Body of pancreas (tissue), 4 donors: Measurements from ENCODE around the gene TEKT3.
A peak's percentile ranks its signal among the peaks of the same experiment; 100 is the strongest.

Experiments used
- CTCF ChIP-seq, 7 experiments: fragments of 450-650 bp in 4 of 7; fragments of 200-600 bp in 3 of 7; sonication (generic) in 3 of 7; IDR thresholded peaks; one replicate each; pipeline ENCODE4 v1.5.1; 2016 to 2019; ENCODE audit warnings: antibody characterized with exemption in 7 of 7
- POLR2A ChIP-seq, 3 donors: fragments of 450-650 bp; IDR thresholded peaks; one replicate each; pipeline ENCODE4 v1.6.1; 2016; ENCODE audit warnings: antibody characterized with exemption in 3 of 3, mild to moderate bottlenecking in 2 of 3

- TF ChIP-seq CTCF (IDR thresholded peaks at IDR 0.05) (no peak), POLR2A (IDR thresholded peaks at IDR 0.05) (peak in 1 of 3 donors; percentile 46)
These were observed 36.2 kb upstream of the TEKT3 start for GRCh38 chr17:15377616-15378015.
